Activated naive CD4-positive, alpha-beta T cell treated with anti-CD3 and anti-CD28 coated beads, Interleukin-2, amount 50 U/mL, for 24 hours (primary cell): Measurements from ENCODE around the gene SAG.

Source experiments
- H3K27ac Mint-ChIP-seq: one replicate; pipeline ENCODE4 v1.8.0; 2021; ENCODE audit warnings: mild to moderate bottlenecking, mixed read lengths
- H3K27me3 Mint-ChIP-seq: one replicate; pipeline ENCODE4 v1.8.0; 2021; ENCODE audit warnings: mixed read lengths
- H3K36me3 Mint-ChIP-seq: one replicate; pipeline ENCODE4 v1.8.0; 2021; ENCODE audit warnings: mixed read lengths
- H3K4me1 Mint-ChIP-seq: one replicate; pipeline ENCODE4 v1.8.0; 2021; ENCODE audit warnings: mixed read lengths
- H3K4me3 Mint-ChIP-seq: one replicate; pipeline ENCODE4 v1.8.0; 2021; ENCODE audit warnings: mild to moderate bottlenecking, mixed read lengths
- H3K9me3 Mint-ChIP-seq: one replicate; pipeline ENCODE4 v1.8.0; 2021; ENCODE audit warnings: mixed read lengths

The SAG gene

GRCh38 chr2:233278921-233279320, 28.7 kb upstream of the SAG start:
- Mint-ChIP-seq H3K36me3 (peaks cover 28% of the 10 kb centered on the region), H3K27me3 (no peaks in the 10 kb centered on the region), H3K27ac (no peak overlapping the region), H3K4me1 (peaks cover 35% of the 10 kb centered on the region), H3K9me3 (no peaks in the 10 kb centered on the region), H3K4me3 (no peak overlapping the region)

GRCh38 chr2:233280114-233280693, 27.4 kb upstream of the SAG start:
- H3K4me1 Mint-ChIP-seq: peaks cover 32% of the 10 kb centered on the region
- H3K27me3 Mint-ChIP-seq: no peaks in the 10 kb centered on the region
- H3K27ac Mint-ChIP-seq: no peak overlapping the region
- H3K4me3 Mint-ChIP-seq: no peak overlapping the region
- H3K36me3 Mint-ChIP-seq: peaks cover 23% of the 10 kb centered on the region
- no peaks in the 10 kb centered on the region for H3K9me3 Mint-ChIP-seq

GRCh38 chr2:233281553-233281952, 26.1 kb upstream of the SAG start:
- Mint-ChIP-seq H3K9me3 (no peaks in the 10 kb centered on the region), H3K27ac (peak overlapping the region; percentile 6), H3K27me3 (no peaks in the 10 kb centered on the region), H3K36me3 (peaks cover 22% of the 10 kb centered on the region), H3K4me1 (peaks cover 32% of the 10 kb centered on the region), H3K4me3 (no peak overlapping the region)

- Mint-ChIP-seq H3K9me3 (no peaks in the 10 kb centered on the region), H3K4me3 (no peak overlapping the region), H3K27ac (peak overlapping the region; percentile 71), H3K27me3 (no peaks in the 10 kb centered on the region), H3K4me1 (peaks cover 32% of the 10 kb centered on the region), H3K36me3 (peaks cover 22% of the 10 kb centered on the region)
These were observed 25.5 kb upstream of the SAG start for GRCh38 chr2:233281992-233282603.

GRCh38 chr2:233285921-233286320, 21.7 kb upstream of the SAG start:
- H3K27ac Mint-ChIP-seq: peak overlapping the region; percentile 12
- peaks cover 27% of the 10 kb centered on the region for H3K4me1 Mint-ChIP-seq
- peaks cover 25% of the 10 kb centered on the region for H3K36me3 Mint-ChIP-seq
- no peak overlapping the region for H3K4me3 Mint-ChIP-seq
- H3K27me3 Mint-ChIP-seq: no peaks in the 10 kb centered on the region
- H3K9me3 Mint-ChIP-seq: no peaks in the 10 kb centered on the region

- peaks cover 21% of the 10 kb centered on the region for H3K36me3 Mint-ChIP-seq
- no peaks in the 10 kb centered on the region for H3K27me3 Mint-ChIP-seq
- no peak overlapping the region for H3K27ac Mint-ChIP-seq
- peaks cover 9% of the 10 kb centered on the region for H3K4me1 Mint-ChIP-seq
- no peaks in the 10 kb centered on the region for H3K9me3 Mint-ChIP-seq
- H3K4me3 Mint-ChIP-seq: no peak overlapping the region
These were observed 19.7 kb upstream of the SAG start for GRCh38 chr2:233287871-233288270.

GRCh38 chr2:233288663-233289062, 19.0 kb upstream of the SAG start:
- H3K27ac Mint-ChIP-seq: peak overlapping the region; percentile 46
- H3K36me3 Mint-ChIP-seq: peaks cover 19% of the 10 kb centered on the region
- no peaks in the 10 kb centered on the region for H3K27me3 Mint-ChIP-seq
- peaks cover 5% of the 10 kb centered on the region for H3K4me1 Mint-ChIP-seq
- no peak overlapping the region for H3K4me3 Mint-ChIP-seq
- no peaks in the 10 kb centered on the region for H3K9me3 Mint-ChIP-seq

GRCh38 chr2:233289648-233290047, 18.0 kb upstream of the SAG start:
- Mint-ChIP-seq H3K36me3 (peaks cover 25% of the 10 kb centered on the region), H3K4me1 (peaks cover 5% of the 10 kb centered on the region), H3K27me3 (no peaks in the 10 kb centered on the region), H3K4me3 (no peak overlapping the region), H3K27ac (peak overlapping the region; percentile 84), H3K9me3 (no peaks in the 10 kb centered on the region)

GRCh38 chr2:233290051-233290845, 17.4 kb upstream of the SAG start:
- Mint-ChIP-seq H3K36me3 (peaks cover 19% of the 10 kb centered on the region), H3K4me3 (no peak overlapping the region), H3K27ac (peak overlapping the region; percentile 56)

GRCh38 chr2:233295891-233296290, 11.7 kb upstream of the SAG start:
- H3K36me3 Mint-ChIP-seq: peaks cover 15% of the 10 kb centered on the region
- no peaks in the 10 kb centered on the region for H3K9me3 Mint-ChIP-seq
- H3K27ac Mint-ChIP-seq: peak overlapping the region; percentile 23

More at GRCh38 chr2:233290051-233290845, 17.4 kb upstream of the SAG start:
- peaks cover under 1% of the 10 kb centered on the region for H3K4me1 Mint-ChIP-seq
- no peaks in the 10 kb centered on the region for H3K27me3 Mint-ChIP-seq
- no peaks in the 10 kb centered on the region for H3K9me3 Mint-ChIP-seq

GRCh38 chr2:233297076-233297475, 10.5 kb upstream of the SAG start:
- Mint-ChIP-seq H3K27ac (no peak overlapping the region), H3K4me1 (no peaks in the 10 kb centered on the region), H3K9me3 (no peaks in the 10 kb centered on the region), H3K4me3 (no peak overlapping the region), H3K27me3 (no peaks in the 10 kb centered on the region), H3K36me3 (peaks cover 11% of the 10 kb centered on the region)

More at GRCh38 chr2:233295891-233296290, 11.7 kb upstream of the SAG start:
- H3K4me3 Mint-ChIP-seq: no peak overlapping the region
- no peaks in the 10 kb centered on the region for H3K4me1 Mint-ChIP-seq
- H3K27me3 Mint-ChIP-seq: no peaks in the 10 kb centered on the region

GRCh38 chr2:233300401-233300800, 7.2 kb upstream of the SAG start:
- H3K4me3 Mint-ChIP-seq: no peak overlapping the region
- no peak overlapping the region for H3K27ac Mint-ChIP-seq
- H3K4me1 Mint-ChIP-seq: no peaks in the 10 kb centered on the region
- no peaks in the 10 kb centered on the region for H3K36me3 Mint-ChIP-seq
- H3K9me3 Mint-ChIP-seq: no peaks in the 10 kb centered on the region
- no peaks in the 10 kb centered on the region for H3K27me3 Mint-ChIP-seq

- no peaks in the 10 kb centered on the region for H3K4me1 Mint-ChIP-seq
- no peak overlapping the region for H3K4me3 Mint-ChIP-seq
- no peaks in the 10 kb centered on the region for H3K36me3 Mint-ChIP-seq
- no peaks in the 10 kb centered on the region for H3K9me3 Mint-ChIP-seq
- H3K27ac Mint-ChIP-seq: no peak overlapping the region
- no peaks in the 10 kb centered on the region for H3K27me3 Mint-ChIP-seq
These were observed 6.4 kb upstream of the SAG start for GRCh38 chr2:233301248-233301647.

- no peaks in the 10 kb centered on the region for H3K9me3 Mint-ChIP-seq
- H3K4me3 Mint-ChIP-seq: no peak overlapping the region
- H3K4me1 Mint-ChIP-seq: no peaks in the 10 kb centered on the region
- no peak overlapping the region for H3K27ac Mint-ChIP-seq
- no peaks in the 10 kb centered on the region for H3K36me3 Mint-ChIP-seq
- H3K27me3 Mint-ChIP-seq: no peaks in the 10 kb centered on the region
These were observed 5.8 kb upstream of the SAG start for GRCh38 chr2:233301811-233302210.

GRCh38 chr2:233303252-233303651, 4.4 kb upstream of the SAG start:
- Mint-ChIP-seq H3K27ac (no peak overlapping the region), H3K27me3 (no peaks in the 10 kb centered on the region), H3K36me3 (no peaks in the 10 kb centered on the region), H3K4me3 (no peak overlapping the region), H3K4me1 (no peaks in the 10 kb centered on the region), H3K9me3 (no peaks in the 10 kb centered on the region)

GRCh38 chr2:233311241-233311926, 3.8 kb downstream of the SAG start:
- Mint-ChIP-seq H3K27ac (no peak overlapping the region), H3K4me3 (no peak overlapping the region), H3K36me3 (no peaks in the 10 kb centered on the region), H3K4me1 (peaks cover 4% of the 10 kb centered on the region), H3K27me3 (no peaks in the 10 kb centered on the region), H3K9me3 (no peaks in the 10 kb centered on the region)
